Measurements from ENCODE around the gene DCT.

GRCh38 chr13:94414708-94415107, 64.8 kb downstream of the DCT start:
- TF ChIP-seq CTCF (IDR thresholded peaks at IDR 0.05; ENCODE audit: borderline replicate concordance, extremely low read depth, low read length, poor library complexity, severe bottlenecking) (no peak), EZH2 (IDR thresholded peaks at IDR 0.05; ENCODE audit: borderline replicate concordance, low read depth, low read length, severe bottlenecking) (no peak)
